Gastroesophageal sphincter (tissue), 4 donors: Measurements from ENCODE around the gene GON7. TPM values are rescaled to one million over a fixed set of nuclear protein-coding genes. Genes with fewer than 3 reads are reported as not detected.
"Not testable (repeated sequence)": the region's sequence is repeated elsewhere in the genome, so short reads cannot be mapped to it uniquely, and the experiment has no call there.

Experiments
- ATAC-seq: fragments of 150-250 bp; one replicate; pipeline ENCODE4 v1.9.1; 2016; ENCODE audit warnings: mild to moderate bottlenecking, moderate library complexity
- H3K27ac ChIP-seq, 4 donors: fragments of 200-600 bp; sonication (generic) in 3 of 4; 1 replicate in 3 of 4; 2 replicates in 1 of 4; pipeline ENCODE4 v1.5.1; 2016 to 2019
- H3K27me3 ChIP-seq: fragments of 200-600 bp; sonication (generic); one replicate; pipeline ENCODE4 v1.5.1; 2019
- H3K36me3 ChIP-seq, 2 donors: fragments of 200-600 bp; sonication (generic); one replicate each; pipeline ENCODE4 v1.5.1; 2019; ENCODE audit warnings: control low read depth in 1 of 2
- H3K4me1 ChIP-seq, 3 donors: fragments of 200-600 bp; sonication (generic); 1 replicate in 2 of 3; 2 replicates in 1 of 3; pipeline ENCODE4 v1.5.1; 2016 to 2019; ENCODE audit warnings: control low read depth in 2 of 3
- H3K4me3 ChIP-seq, 2 donors: fragments of 200-600 bp; sonication (generic); one replicate each; pipeline ENCODE4 v1.5.1; 2019; ENCODE audit warnings: mild to moderate bottlenecking in 1 of 2, moderate library complexity in 1 of 2
- H3K9me3 ChIP-seq, 3 donors: fragments of 200-600 bp; sonication (generic); one replicate each; pipeline ENCODE4 v1.5.1; 2017 to 2019; ENCODE audit warnings: control low read depth in 2 of 3
- EP300 ChIP-seq: sonication (generic); formaldehyde crosslinking; IDR thresholded peaks from one replicate; pipeline ENCODE4 v1.6.1; 2017; ENCODE audit warnings: antibody characterized with exemption, mild to moderate bottlenecking
- POLR2A ChIP-seq, 2 donors: fragments of 450-650 bp; IDR thresholded peaks; one replicate each; pipeline ENCODE4 v1.6.1; 2017; ENCODE audit warnings: antibody characterized with exemption in 2 of 2, mild to moderate bottlenecking in 2 of 2, moderate library complexity in 1 of 2
- POLR2AphosphoS5 ChIP-seq: sonication (generic); formaldehyde crosslinking; IDR thresholded peaks from one replicate; pipeline ENCODE4 v1.6.1; 2017; ENCODE audit warnings: antibody characterized with exemption
- WGBS, 2 donors: methylation state at CpG; one replicate each; pipeline ENCODE4 v1.1.5; 2018; ENCODE audit warnings: low coverage in 1 of 2; 5-methylcytosine and 5-hydroxymethylcytosine counted together
- total RNA-seq, 4 donors: library from RNA; depleted of rRNA; stranded (reverse); fragments of >200 nt; gene quantifications; one replicate each; pipeline ENCODE4 v1.1.0, GENCODE V29; 2016
- TF ChIP-seq, protein P1 (sequence below), 4 experiments: fragments of 200-600 bp in 2 of 4; fragments of 450-650 bp in 2 of 4; sonication (generic) in 1 of 4; IDR thresholded peaks; one replicate each; pipeline ENCODE4 v1.5.1; 2017 to 2019; ENCODE audit warnings: antibody characterized with exemption in 4 of 4, mild to moderate bottlenecking in 2 of 4, moderate library complexity in 2 of 4

Gene GON7
- total RNA-seq, 4 donors from 2014 or later: 10.5 to 20.4 (median 14.7) TPM

DNA sequence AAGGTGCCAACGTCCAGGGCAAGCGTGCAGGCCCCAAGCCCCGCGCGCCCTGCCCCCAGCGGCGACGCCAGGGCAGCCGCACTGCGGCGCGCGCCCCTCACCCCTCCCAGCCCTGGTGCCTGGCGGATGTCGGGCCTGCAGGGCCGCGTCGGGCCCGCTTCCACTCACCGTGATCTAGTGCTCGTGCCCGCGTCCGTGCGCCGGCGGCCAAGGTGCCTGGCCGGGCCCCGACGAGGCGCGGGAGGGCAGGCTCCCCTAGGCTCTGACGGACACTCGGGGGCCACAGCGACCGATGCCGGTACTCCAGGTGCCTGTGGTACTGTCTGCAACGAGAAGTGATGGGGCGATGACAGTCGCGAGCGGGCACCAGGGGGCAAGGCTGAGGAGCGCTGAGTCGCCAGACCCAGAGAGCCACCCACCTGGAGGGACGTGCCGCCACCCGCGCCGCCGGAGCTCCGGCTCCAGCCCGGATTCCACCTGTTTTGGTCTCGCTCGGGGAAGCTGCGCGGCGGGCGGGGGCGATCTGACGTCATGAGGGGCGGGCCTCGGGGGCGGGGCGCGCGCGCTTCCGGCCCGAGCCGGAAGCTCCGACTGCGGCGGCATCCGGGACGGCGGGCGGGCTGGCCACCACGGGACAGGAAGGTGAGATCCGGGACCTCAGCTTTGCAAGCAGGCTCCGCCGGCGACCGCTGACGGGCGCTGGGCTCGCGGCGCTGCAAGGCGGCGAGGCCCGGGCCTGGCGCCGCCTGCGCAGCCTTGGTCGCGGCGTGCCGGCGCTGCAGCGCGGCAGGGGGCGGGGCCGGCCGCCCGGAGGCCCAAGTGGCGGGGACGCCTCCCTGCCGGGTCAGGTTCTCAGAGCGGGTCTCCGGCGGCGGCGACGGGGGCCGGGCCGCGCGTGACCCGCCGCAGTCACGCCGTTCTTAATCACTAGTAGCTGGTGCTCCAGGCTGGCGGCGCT is 22.2 kb downstream of the GON7 start, which contains the start of the genes LYSET and MOAP1:
Gene LYSET, plus strand, starts transcription at position 927 of the 958 bp plus-strand sequence. CDS start 89 bp downstream, outside the sequence.
Gene MOAP1, minus strand, starts transcription at position 507 of the 958 bp plus-strand sequence. CDS start 655 bp downstream, outside the sequence.
- TF ChIP-seq POLR2AphosphoS5 (peak; percentile 88), EP300 (no peak), POLR2A (IDR thresholded peaks at IDR 0.05) (peak; percentile 55 to 71)
- TF ChIP-seq, protein P1, sequence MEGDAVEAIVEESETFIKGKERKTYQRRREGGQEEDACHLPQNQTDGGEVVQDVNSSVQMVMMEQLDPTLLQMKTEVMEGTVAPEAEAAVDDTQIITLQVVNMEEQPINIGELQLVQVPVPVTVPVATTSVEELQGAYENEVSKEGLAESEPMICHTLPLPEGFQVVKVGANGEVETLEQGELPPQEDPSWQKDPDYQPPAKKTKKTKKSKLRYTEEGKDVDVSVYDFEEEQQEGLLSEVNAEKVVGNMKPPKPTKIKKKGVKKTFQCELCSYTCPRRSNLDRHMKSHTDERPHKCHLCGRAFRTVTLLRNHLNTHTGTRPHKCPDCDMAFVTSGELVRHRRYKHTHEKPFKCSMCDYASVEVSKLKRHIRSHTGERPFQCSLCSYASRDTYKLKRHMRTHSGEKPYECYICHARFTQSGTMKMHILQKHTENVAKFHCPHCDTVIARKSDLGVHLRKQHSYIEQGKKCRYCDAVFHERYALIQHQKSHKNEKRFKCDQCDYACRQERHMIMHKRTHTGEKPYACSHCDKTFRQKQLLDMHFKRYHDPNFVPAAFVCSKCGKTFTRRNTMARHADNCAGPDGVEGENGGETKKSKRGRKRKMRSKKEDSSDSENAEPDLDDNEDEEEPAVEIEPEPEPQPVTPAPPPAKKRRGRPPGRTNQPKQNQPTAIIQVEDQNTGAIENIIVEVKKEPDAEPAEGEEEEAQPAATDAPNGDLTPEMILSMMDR (IDR thresholded peaks at IDR 0.05): peak in 3 of 4 experiments; percentile 33 to 47 (median 33)
- WGBS, 2 donors: no CpG with 5 or more reads among the region's 124 CpGs
- peaks cover 0 to 53% of the 10 kb centered on the region in 2 donors for H3K36me3 ChIP-seq
- H3K27ac ChIP-seq: peak within 1 kb of the TSS; percentile 89 to 97 (median 94)
- no peaks in the 10 kb centered on the region for H3K27me3 ChIP-seq
- ATAC-seq: peak; percentile 96
- peak within 1 kb of the TSS; percentile 85 to 87 for H3K4me3 ChIP-seq
- peaks cover 7 to 49% (median 10%) of the 10 kb centered on the region in 3 donors for H3K4me1 ChIP-seq
- H3K9me3 ChIP-seq: no peaks in the 10 kb centered on the region

DNA sequence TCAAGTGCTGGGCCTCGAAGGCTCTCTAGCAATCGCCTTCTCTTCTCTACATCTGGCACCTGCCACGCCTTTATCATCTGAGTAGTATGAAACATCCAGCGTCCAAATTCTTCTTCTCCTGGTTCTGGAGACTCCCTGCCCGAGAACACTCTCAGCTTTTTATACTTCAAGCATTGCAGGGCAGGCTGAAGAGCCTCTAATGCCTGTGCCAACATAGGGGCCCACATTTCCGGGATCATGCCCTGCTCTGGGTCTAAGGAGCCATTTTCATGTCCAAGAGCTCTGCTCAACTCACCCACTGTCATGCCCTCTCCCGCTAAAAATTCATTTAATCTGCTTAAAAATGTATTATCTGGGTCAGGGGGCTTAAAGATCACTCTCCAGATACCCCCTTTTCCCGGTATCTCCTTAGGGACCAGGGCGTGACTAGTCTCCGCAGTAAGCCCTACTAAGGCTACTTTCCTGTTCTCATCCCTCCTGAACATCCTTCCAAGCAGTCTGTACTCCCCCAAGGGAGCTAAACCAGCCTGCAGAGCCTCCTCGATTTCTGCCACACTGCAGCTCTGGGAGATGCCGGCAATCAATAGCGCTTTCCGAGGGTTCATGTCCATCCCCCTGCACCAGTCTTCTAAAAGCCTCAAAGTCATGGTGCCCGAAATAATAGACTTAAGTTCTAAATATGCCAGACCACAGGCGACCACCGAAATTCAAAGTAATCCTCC is 23.1 kb downstream of the GON7 start:
- no peak for ATAC-seq
- no peaks in the 10 kb centered on the region for H3K27me3 ChIP-seq
- peaks cover 7 to 49% (median 10%) of the 10 kb centered on the region in 3 donors for H3K4me1 ChIP-seq
- peak overlapping the region; percentile 73 to 97 (median 94) for H3K27ac ChIP-seq
- WGBS, 2 donors: 47 to 64% methylated on average over 8 to 13 of the region's 17 CpGs
- peak overlapping the region; percentile 85 to 87 for H3K4me3 ChIP-seq
- peaks cover 0 to 45% of the 10 kb centered on the region in 2 donors for H3K36me3 ChIP-seq
- H3K9me3 ChIP-seq: no peaks in the 10 kb centered on the region
- TF ChIP-seq, protein P1 (IDR thresholded peaks at IDR 0.05): no peak
- TF ChIP-seq POLR2AphosphoS5 (no peak), POLR2A (IDR thresholded peaks at IDR 0.05) (no peak), EP300 (no peak)

DNA sequence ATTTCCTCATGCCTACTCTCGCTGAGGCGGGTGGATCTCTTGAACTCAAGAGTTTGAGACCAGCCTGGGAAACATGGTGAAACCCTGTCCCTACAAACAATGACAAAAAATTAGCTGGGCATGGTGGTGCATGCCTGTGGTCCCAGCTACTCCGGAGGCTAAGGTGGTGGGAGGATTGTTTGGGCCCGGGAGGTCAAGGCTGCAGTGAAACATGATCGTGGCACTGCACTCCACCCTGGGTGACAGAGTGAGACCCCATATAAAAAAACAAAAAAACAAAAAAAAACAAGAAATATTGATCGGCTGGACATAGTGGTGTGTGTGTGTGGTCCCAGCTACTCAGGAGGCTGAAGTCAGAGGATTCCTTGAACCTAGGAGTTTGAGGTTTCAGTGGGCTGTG is 31.4 kb downstream of the GON7 start:
- Histone ChIP-seq H3K27ac (no peak overlapping the region), H3K36me3 (no peaks in the 10 kb centered on the region), H3K4me1 (no peaks in the 10 kb centered on the region), H3K9me3 (no peaks in the 10 kb centered on the region), H3K4me3 (no peak overlapping the region), H3K27me3 (no peaks in the 10 kb centered on the region)
- TF ChIP-seq POLR2A (IDR thresholded peaks at IDR 0.05): no peak
- TF ChIP-seq, protein P1 (IDR thresholded peaks at IDR 0.05): no peak
- no peak for TF ChIP-seq POLR2AphosphoS5
- 84 to 86% methylated on average over 3 to 4 of the region's 6 CpGs for WGBS, 2 donors
- no peak for ATAC-seq

DNA sequence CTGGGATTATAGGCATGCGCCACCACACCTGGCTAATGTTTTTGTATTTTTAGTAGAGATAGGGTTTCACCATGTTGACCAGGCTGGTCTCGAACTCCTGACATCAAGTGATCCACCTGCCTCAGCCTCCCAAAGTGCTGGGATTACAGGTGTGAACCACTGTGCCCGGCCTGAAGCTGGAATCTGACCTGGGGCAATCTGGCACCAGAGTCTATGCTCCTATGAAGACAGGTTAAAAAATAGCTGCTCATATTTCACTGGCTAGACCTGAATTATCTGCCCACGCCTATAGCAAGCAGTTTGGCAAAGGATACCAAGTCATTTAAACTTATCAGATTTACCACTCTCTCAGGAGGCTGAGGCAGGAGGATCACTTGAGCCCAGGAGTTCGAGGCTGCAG is 32.1 kb downstream of the GON7 start:
- not testable (repeated sequence) for H3K27ac ChIP-seq, H3K4me3 ChIP-seq, H3K4me1 ChIP-seq, H3K9me3 ChIP-seq, H3K27me3 ChIP-seq, ATAC-seq, H3K36me3 ChIP-seq
- 66 to 93% methylated on average over 2 of the region's 5 CpGs for WGBS, 2 donors

DNA sequence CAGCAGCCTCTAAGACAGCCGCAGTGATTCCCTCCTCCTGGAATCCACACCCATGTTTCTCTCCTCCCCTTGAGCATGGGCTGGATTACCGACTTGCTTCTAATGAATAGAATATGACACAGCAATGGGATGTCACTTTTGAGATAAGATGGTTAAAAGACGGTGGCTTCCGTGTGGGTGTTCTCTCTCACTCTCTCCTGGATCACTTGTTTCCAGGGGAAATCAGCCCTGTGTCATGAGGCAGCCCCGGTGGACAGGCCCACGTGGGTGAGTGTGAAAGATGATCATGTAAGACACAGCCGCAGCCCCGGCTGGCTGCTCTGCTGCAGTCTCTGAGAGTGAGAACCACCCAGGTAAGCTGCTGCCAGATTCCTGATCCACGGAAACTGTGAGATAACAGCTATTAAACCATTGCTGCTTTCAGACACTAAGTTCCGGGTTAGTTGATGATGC is 32.9 kb downstream of the GON7 start:
- no peak overlapping the region for H3K4me3 ChIP-seq
- WGBS, 2 donors: 19 to 30% methylated on average over 8 to 9 of the region's 10 CpGs
- no peak for ATAC-seq

More for the DNA sequence above, 32.9 kb downstream of the GON7 start:
- Histone ChIP-seq H3K9me3 (no peaks in the 10 kb centered on the region), H3K36me3 (no peaks in the 10 kb centered on the region), H3K27me3 (no peaks in the 10 kb centered on the region), H3K4me1 (no peaks in the 10 kb centered on the region), H3K27ac (no peak overlapping the region)
- TF ChIP-seq, protein P1 (IDR thresholded peaks at IDR 0.05): no peak
- TF ChIP-seq POLR2AphosphoS5: no peak
- no peak for TF ChIP-seq EP300
- no peak for TF ChIP-seq POLR2A (IDR thresholded peaks at IDR 0.05)
